DND-41 (cell line): ENCODE data around the gene GPC3.

Experiments used
- ATAC-seq: fragments of 200-7000 bp; cut with Tn5 transposase; 3 replicates; pipeline ENCODE4 v1.9.1; 2021; ENCODE audit warnings: low read depth; ENCODE audit not compliant: insufficient read depth
- DNase-seq: peaks from one replicate; pipeline ENCODE4 v3.0.0-alpha.2; 2020
- H2AFZ ChIP-seq: 2 replicates; pipeline ENCODE4 v1.6.0; 2012; ENCODE audit warnings: low read depth, low read length
- H3K27ac ChIP-seq: 2 replicates; pipeline ENCODE4 v1.5.1; 2012; ENCODE audit warnings: low read length, inconsistent platforms
- H3K27me3 ChIP-seq: fragments of 200-600 bp; sonication (generic); 2 replicates; pipeline ENCODE4 v1.6.0; 2012; ENCODE audit warnings: low read length, mild to moderate bottlenecking, inconsistent platforms; ENCODE audit not compliant: insufficient read depth, poor library complexity
- H3K36me3 ChIP-seq: 2 replicates; pipeline ENCODE4 v1.5.1; 2012; ENCODE audit warnings: low read length, inconsistent platforms; ENCODE audit not compliant: insufficient read depth
- H3K4me1 ChIP-seq: 2 replicates; pipeline ENCODE4 v1.5.1; 2012; ENCODE audit warnings: mild to moderate bottlenecking, low read length; ENCODE audit not compliant: insufficient read depth
- H3K4me2 ChIP-seq: 2 replicates; pipeline ENCODE4 v1.6.0; 2012; ENCODE audit warnings: mild to moderate bottlenecking, moderate library complexity, low read length, inconsistent platforms; ENCODE audit not compliant: insufficient read depth
- H3K4me3 ChIP-seq, 2 experiments: fragments of 200-600 bp in 1 of 2; shearing (Covaris generic) in 1 of 2; 2 replicates each; pipeline ENCODE4 v1.5.1; 2012 to 2016; ENCODE audit warnings: inconsistent platforms in 2 of 2, low read length in 2 of 2, mild to moderate bottlenecking in 2 of 2, low read depth in 1 of 2, moderate library complexity in 1 of 2
- H3K79me2 ChIP-seq: 2 replicates; pipeline ENCODE4 v1.6.0; 2012; ENCODE audit warnings: low read length, inconsistent platforms; ENCODE audit not compliant: insufficient read depth
- H3K9ac ChIP-seq: 2 replicates; pipeline ENCODE4 v1.6.0; 2012; ENCODE audit warnings: low read depth, mild to moderate bottlenecking, inconsistent platforms, low read length, moderate library complexity
- H3K9me3 ChIP-seq: 2 replicates; pipeline ENCODE4 v1.5.1; 2012; ENCODE audit warnings: low read length, moderate library complexity, mild to moderate bottlenecking, inconsistent platforms; ENCODE audit not compliant: insufficient read depth, severe bottlenecking
- H4K20me1 ChIP-seq: 2 replicates; pipeline ENCODE4 v1.6.0; 2012; ENCODE audit warnings: low read length; ENCODE audit not compliant: insufficient read depth
- CTCF ChIP-seq: IDR thresholded peaks from 2 replicates; pipeline ENCODE4 v1.5.1; 2012; ENCODE audit warnings: borderline replicate concordance, low read length, moderate library complexity, mild to moderate bottlenecking; ENCODE audit not compliant: poor library complexity, severe bottlenecking; ENCODE audit errors: extremely low read depth
- EZH2 ChIP-seq: IDR thresholded peaks from 3 replicates; pipeline ENCODE4 v1.6.1; 2012; ENCODE audit warnings: borderline replicate concordance, low read depth, mild to moderate bottlenecking, moderate library complexity, low read length, inconsistent platforms; ENCODE audit not compliant: severe bottlenecking

Gene GPC3

GRCh38 chrX:133810925-133811324 is 174.5 kb downstream of the GPC3 start:
- H3K9ac ChIP-seq, result no peak overlapping the region
- no peaks in the 10 kb centered on the region for H4K20me1 ChIP-seq
- no peak for TF ChIP-seq EZH2
- TF ChIP-seq CTCF, result no peak
- no peak overlapping the region for H2AFZ ChIP-seq
- no peaks in the 10 kb centered on the region for H3K9me3 ChIP-seq
- H3K79me2 ChIP-seq, result no peaks in the 10 kb centered on the region
- no peaks in the 10 kb centered on the region for H3K36me3 ChIP-seq
- DNase-seq (no peak), ATAC-seq (no peak)
- H3K27me3 ChIP-seq, result no peaks in the 10 kb centered on the region
- H3K27ac ChIP-seq, result no peak overlapping the region
- H3K4me2 ChIP-seq, result no peak overlapping the region
- no peaks in the 10 kb centered on the region for H3K4me1 ChIP-seq
- H3K4me3 ChIP-seq, result no peak overlapping the region

GRCh38 chrX:133804072-133804471 is 181.3 kb downstream of the GPC3 start:
- no peaks in the 10 kb centered on the region for H3K36me3 ChIP-seq
- no peaks in the 10 kb centered on the region for H4K20me1 ChIP-seq
- no peak for TF ChIP-seq CTCF
- TF ChIP-seq EZH2, result no peak
- ATAC-seq, result no peak
- H3K79me2 ChIP-seq, result no peaks in the 10 kb centered on the region
- no peak overlapping the region for H3K9ac ChIP-seq
- no peak for DNase-seq
- no peak overlapping the region for H3K4me2 ChIP-seq
- no peaks in the 10 kb centered on the region for H3K9me3 ChIP-seq
- H2AFZ ChIP-seq, result no peak overlapping the region
- H3K27ac ChIP-seq, result no peak overlapping the region
- no peaks in the 10 kb centered on the region for H3K27me3 ChIP-seq
- no peaks in the 10 kb centered on the region for H3K4me1 ChIP-seq
- no peak overlapping the region for H3K4me3 ChIP-seq

- ATAC-seq (no peak), DNase-seq (no peak)
- Histone ChIP-seq H3K36me3 (no peaks in the 10 kb centered on the region), H3K79me2 (no peaks in the 10 kb centered on the region), H4K20me1 (no peaks in the 10 kb centered on the region), H3K4me2 (no peak overlapping the region), H3K4me3 (no peak overlapping the region), H3K27me3 (no peaks in the 10 kb centered on the region), H3K4me1 (peaks cover 4% of the 10 kb centered on the region; the same call in 1 of the 2 replicates), H3K9me3 (no peaks in the 10 kb centered on the region), H3K27ac (no peak overlapping the region), H3K9ac (no peak overlapping the region), H2AFZ (no peak overlapping the region)
- TF ChIP-seq CTCF, result no peak
- TF ChIP-seq EZH2, result no peak
Measured at GRCh38 chrX:133796282-133796681, 189.1 kb downstream of the GPC3 start.

- H3K36me3 ChIP-seq, result no peaks in the 10 kb centered on the region
- no peaks in the 10 kb centered on the region for H4K20me1 ChIP-seq
- H3K4me3 ChIP-seq, result no peak overlapping the region
- H3K9ac ChIP-seq, result no peak overlapping the region
- H3K4me2 ChIP-seq, result no peak overlapping the region
- no peak overlapping the region for H2AFZ ChIP-seq
- H3K27me3 ChIP-seq, result no peaks in the 10 kb centered on the region
- H3K79me2 ChIP-seq, result no peaks in the 10 kb centered on the region
- no peak for DNase-seq
- TF ChIP-seq CTCF, result no peak
- TF ChIP-seq EZH2, result no peak
- ATAC-seq, result no peak
- H3K27ac ChIP-seq, result no peak overlapping the region
- H3K9me3 ChIP-seq, result no peaks in the 10 kb centered on the region
- peaks cover 4% of the 10 kb centered on the region for H3K4me1 ChIP-seq
Measured at GRCh38 chrX:133794126-133794525, 191.3 kb downstream of the GPC3 start.
